GM18873 (cell line): ENCODE results near the gene GNB1.

Source experiments
- ATAC-seq: cut with Tn5 transposase; IDR thresholded peaks from one replicate; pipeline ENCODE4 v1.9.1; 2021; ENCODE audit warnings: mild to moderate bottlenecking, moderate library complexity, moderate number of reproducible peaks; ENCODE audit not compliant: unreplicated experiment, low FRiP score

GNB1 gene

GRCh38 chr1:1832820-1833219, 58.1 kb downstream of the GNB1 start:
- no peak for ATAC-seq

GRCh38 chr1:1832166-1832565, 58.7 kb downstream of the GNB1 start:
- no peak for ATAC-seq

GRCh38 chr1:1827089-1827848, 63.6 kb downstream of the GNB1 start:
- ATAC-seq = no peak

GRCh38 chr1:1826356-1827088, 64.4 kb downstream of the GNB1 start:
- no peak for ATAC-seq

GRCh38 chr1:1825217-1825616, 65.7 kb downstream of the GNB1 start:
- ATAC-seq = no peak

GRCh38 chr1:1819762-1820161, 71.1 kb downstream of the GNB1 start:
- ATAC-seq = no peak

GRCh38 chr1:1817221-1817620, 73.7 kb downstream of the GNB1 start:
- no peak for ATAC-seq

- no peak for ATAC-seq
Observed at GRCh38 chr1:1815606-1816281, 75.1 kb downstream of the GNB1 start.

- no peak for ATAC-seq
Observed at GRCh38 chr1:1809489-1809888, 81.4 kb downstream of the GNB1 start.

- ATAC-seq = no peak
Observed at GRCh38 chr1:1808206-1808605, 82.7 kb downstream of the GNB1 start.

- no peak for ATAC-seq
Observed at GRCh38 chr1:1806890-1807289, 84.0 kb downstream of the GNB1 start.

- ATAC-seq = no peak
Observed at GRCh38 chr1:1804301-1804700, 86.6 kb downstream of the GNB1 start.

GRCh38 chr1:1802871-1803270, 88.0 kb downstream of the GNB1 start:
- ATAC-seq = no peak

- ATAC-seq = no peak
Observed at GRCh38 chr1:1799716-1800115, 91.2 kb downstream of the GNB1 start.

GRCh38 chr1:1797731-1798341, 93.1 kb downstream of the GNB1 start:
- no peak for ATAC-seq

- no peak for ATAC-seq
Observed at GRCh38 chr1:1796466-1796865, 94.4 kb downstream of the GNB1 start.

GRCh38 chr1:1794999-1795398, 95.9 kb downstream of the GNB1 start:
- no peak for ATAC-seq

GRCh38 chr1:1793481-1794244, 97.2 kb downstream of the GNB1 start:
- ATAC-seq = no peak

- ATAC-seq = no peak
Observed at GRCh38 chr1:1788646-1789431, 102.0 kb downstream of the GNB1 start.

- ATAC-seq = no peak
Observed at GRCh38 chr1:1788136-1788535, 102.8 kb downstream of the GNB1 start.
